ENCODE data around the gene SPTA1.
"Not testable (repeated sequence)": the region's sequence is repeated elsewhere in the genome, so short reads cannot be mapped to it uniquely, and the experiment has no call there.

The SPTA1 gene

GRCh38 chr1:158686111-158687009 lies at the start of gene SPTA1:
Gene SPTA1, minus strand, starts transcription at chr1:158686715. Its CDS starts 198 bp downstream, at chr1:158686517.
- FAIRE-seq = no peak

GRCh38 chr1:158735848-158736247 lies 49.3 kb upstream of the SPTA1 start:
- no peak for FAIRE-seq

- FAIRE-seq = no peak
These were observed 46.0 kb upstream of the SPTA1 start for GRCh38 chr1:158732524-158732923.

GRCh38 chr1:158731707-158732106 lies 45.2 kb upstream of the SPTA1 start:
- no peak for FAIRE-seq

GRCh38 chr1:158730453-158730852 lies 43.9 kb upstream of the SPTA1 start:
- no peak for FAIRE-seq

GRCh38 chr1:158728510-158729225 lies 42.2 kb upstream of the SPTA1 start:
- FAIRE-seq = no peak

GRCh38 chr1:158724442-158724841 lies 37.9 kb upstream of the SPTA1 start:
- no peak for FAIRE-seq

GRCh38 chr1:158720620-158721019 lies 34.1 kb upstream of the SPTA1 start, which contains the start of gene OR6K3:
Gene OR6K3, minus strand, starts transcription at chr1:158720720. Its CDS starts 2,605 bp downstream, at chr1:158718115.
- FAIRE-seq = no peak

GRCh38 chr1:158719664-158720063 lies 33.1 kb upstream of the SPTA1 start:
- FAIRE-seq = no peak

GRCh38 chr1:158717344-158717743 lies 30.8 kb upstream of the SPTA1 start:
- FAIRE-seq = no peak

GRCh38 chr1:158716335-158716734 lies 29.8 kb upstream of the SPTA1 start:
- no peak for FAIRE-seq

- no peak for FAIRE-seq
These were observed 28.2 kb upstream of the SPTA1 start for GRCh38 chr1:158714754-158715153.

- FAIRE-seq = no peak
These were observed 24.6 kb upstream of the SPTA1 start for GRCh38 chr1:158711098-158711497.

- no peak for FAIRE-seq
These were observed 19.6 kb upstream of the SPTA1 start for GRCh38 chr1:158706096-158706495.

- FAIRE-seq = no peak
These were observed 14.0 kb upstream of the SPTA1 start, which contains the start of gene OR6K2 for GRCh38 chr1:158700552-158700951. Gene OR6K2, minus strand, starts transcription at chr1:158700652. Its CDS starts 0 bp downstream, at chr1:158700652.

- FAIRE-seq = no peak
These were observed 8.1 kb upstream of the SPTA1 start for GRCh38 chr1:158694596-158694995.

- no peak for FAIRE-seq
These were observed 5.8 kb upstream of the SPTA1 start for GRCh38 chr1:158692356-158692755.

GRCh38 chr1:158691907-158692306 lies 5.4 kb upstream of the SPTA1 start:
- FAIRE-seq = no peak

GRCh38 chr1:158691149-158691548 lies 4.6 kb upstream of the SPTA1 start:
- not testable (repeated sequence) for FAIRE-seq

GRCh38 chr1:158689875-158690274 lies 3.4 kb upstream of the SPTA1 start:
- no peak for FAIRE-seq

- no peak for FAIRE-seq
These were observed 2.6 kb upstream of the SPTA1 start for GRCh38 chr1:158689110-158689509.

GRCh38 chr1:158688343-158688742 lies 1.8 kb upstream of the SPTA1 start:
- FAIRE-seq = not testable (repeated sequence)

GRCh38 chr1:158687037-158687436 lies 522 bp upstream of the SPTA1 start:
- no peak for FAIRE-seq

GRCh38 chr1:158685085-158685484 lies 1.4 kb downstream of the SPTA1 start:
- FAIRE-seq = no peak
